ENCODE results near the gene HOXA3.

Gene HOXA3

DNA sequence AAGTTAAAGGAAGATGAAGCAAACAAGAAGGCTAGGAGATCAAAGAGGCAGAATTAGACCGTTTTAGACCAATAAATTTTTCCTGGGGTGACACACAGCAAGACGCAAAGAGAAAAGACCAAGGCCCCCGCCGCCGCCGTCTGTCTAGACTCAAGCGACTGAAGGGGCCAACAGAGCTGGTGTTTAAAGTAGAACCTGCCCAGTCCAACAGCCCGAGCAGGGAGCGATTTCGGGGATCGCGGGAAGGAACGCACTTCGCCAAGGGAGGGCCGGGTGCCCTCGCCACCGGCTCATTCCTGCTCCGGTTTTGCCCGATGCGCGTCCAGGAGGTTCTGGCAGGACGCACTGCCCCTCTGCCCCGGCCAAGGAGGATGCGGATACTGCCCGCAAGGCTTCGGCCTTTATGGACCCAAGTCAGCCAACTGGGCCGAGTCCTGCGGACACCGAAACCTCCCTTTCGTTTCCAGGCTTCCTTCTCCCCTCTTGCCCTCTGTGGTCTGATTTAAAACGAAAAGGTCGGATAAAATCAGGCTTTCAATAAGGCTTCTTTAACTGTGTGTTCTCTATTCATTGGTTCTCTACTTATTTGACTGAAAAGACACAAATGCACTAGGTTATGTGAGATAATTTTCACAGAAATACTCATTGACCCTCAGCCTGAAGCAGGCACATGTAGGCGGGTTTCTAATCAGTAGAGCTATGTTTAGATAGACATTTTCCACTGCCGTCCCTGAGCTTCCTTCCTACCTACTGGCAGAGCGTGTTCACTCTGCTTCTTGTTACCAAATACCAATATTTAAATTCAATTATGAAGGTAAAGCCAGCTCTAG lies 6.3 kb upstream of the HOXA3 start:
- TF ChIP-seq, protein P1, sequence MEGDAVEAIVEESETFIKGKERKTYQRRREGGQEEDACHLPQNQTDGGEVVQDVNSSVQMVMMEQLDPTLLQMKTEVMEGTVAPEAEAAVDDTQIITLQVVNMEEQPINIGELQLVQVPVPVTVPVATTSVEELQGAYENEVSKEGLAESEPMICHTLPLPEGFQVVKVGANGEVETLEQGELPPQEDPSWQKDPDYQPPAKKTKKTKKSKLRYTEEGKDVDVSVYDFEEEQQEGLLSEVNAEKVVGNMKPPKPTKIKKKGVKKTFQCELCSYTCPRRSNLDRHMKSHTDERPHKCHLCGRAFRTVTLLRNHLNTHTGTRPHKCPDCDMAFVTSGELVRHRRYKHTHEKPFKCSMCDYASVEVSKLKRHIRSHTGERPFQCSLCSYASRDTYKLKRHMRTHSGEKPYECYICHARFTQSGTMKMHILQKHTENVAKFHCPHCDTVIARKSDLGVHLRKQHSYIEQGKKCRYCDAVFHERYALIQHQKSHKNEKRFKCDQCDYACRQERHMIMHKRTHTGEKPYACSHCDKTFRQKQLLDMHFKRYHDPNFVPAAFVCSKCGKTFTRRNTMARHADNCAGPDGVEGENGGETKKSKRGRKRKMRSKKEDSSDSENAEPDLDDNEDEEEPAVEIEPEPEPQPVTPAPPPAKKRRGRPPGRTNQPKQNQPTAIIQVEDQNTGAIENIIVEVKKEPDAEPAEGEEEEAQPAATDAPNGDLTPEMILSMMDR (conservative IDR thresholded peaks at IDR 0.05; ENCODE audit: control insufficient read depth, insufficient read depth, low read depth, low read length), result no peak
- DNase-seq (ENCODE audit: low read depth), result peak; percentile 12
- H3K4me3 ChIP-seq (ENCODE audit: control insufficient read depth, low read depth, low read length), result peak overlapping the region; percentile 3

DNA sequence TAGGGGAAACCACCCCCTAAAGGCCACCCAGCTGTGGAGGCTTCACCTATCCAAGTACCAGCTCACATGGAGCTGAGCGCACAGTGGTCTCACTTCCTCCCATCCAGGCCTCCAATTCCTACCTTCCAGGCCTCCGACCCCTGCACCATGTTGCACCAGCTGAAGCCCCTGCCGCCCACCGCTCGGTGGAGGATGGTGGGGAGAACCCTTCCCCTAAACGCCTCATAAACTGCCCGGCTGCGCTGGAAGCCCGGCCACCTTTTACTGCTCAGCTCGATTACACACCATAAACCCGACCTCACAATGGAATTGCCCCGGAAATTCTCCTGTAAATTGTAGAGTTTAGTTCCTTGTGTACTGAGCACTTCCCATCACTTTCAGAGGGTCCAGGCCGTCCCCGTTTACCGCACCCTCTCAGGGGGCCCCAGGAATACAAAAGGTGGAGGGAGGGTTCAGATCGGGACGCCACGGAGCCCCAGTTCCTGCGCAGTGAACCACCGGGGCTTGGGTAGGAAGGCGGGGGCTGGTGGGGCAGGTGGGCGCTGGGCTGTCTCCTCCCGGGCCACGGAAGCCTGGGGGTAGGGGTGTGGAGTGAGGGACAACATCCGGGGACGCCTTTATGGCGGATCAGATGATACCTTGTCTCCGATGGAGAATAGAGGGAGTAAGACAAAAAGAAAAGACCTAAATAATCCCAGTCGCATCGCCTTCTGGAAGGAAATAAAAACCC lies 5.5 kb upstream of the HOXA3 start:
- no peak for DNase-seq (ENCODE audit: low read depth)
- H3K4me3 ChIP-seq (ENCODE audit: control insufficient read depth, low read depth, low read length), result no peak overlapping the region
- TF ChIP-seq, protein P1 (conservative IDR thresholded peaks at IDR 0.05; ENCODE audit: control insufficient read depth, insufficient read depth, low read depth, low read length), result no peak

DNA sequence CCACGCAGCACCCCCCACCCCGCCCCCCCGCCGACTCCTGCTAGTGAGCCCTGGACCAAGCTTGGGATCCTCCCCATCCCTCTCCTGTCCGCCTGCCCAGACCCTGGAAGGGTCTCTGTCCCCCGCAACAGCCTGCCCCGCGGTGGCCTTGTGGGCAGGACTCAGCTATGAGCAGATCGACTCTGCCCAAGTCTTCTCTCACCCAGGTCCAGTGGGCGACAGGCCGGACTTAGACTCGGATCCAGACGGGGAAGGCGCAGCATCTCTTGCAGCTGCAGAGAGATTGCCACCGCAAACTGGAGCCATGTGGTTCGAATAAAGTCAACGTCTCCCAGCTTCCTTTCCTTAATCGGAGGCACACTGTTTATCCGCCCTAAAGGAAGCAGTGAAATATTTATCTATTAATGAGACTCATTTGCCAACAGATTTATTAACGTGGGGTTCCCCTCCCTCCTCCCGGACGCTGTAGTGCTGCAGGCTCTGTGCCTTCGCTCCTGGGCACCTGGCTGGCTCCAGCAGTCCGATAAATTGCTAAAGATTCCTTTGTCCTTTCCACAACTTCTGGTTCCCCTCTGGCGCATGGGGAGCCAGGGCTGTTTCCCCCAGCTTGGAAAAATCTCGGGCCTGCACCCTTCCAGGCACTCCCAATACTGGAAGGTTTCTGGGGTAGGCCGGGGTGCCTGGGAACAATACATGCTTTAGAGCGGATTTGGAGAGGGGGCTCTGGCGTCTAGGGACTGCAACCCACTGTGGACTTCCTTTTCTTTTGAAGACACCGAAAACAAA lies 4.7 kb upstream of the HOXA3 start:
- peak; percentile 63 for DNase-seq (ENCODE audit: low read depth)
- peak overlapping the region; percentile 69 for H3K4me3 ChIP-seq (ENCODE audit: control insufficient read depth, low read depth, low read length)
- TF ChIP-seq, protein P1 (conservative IDR thresholded peaks at IDR 0.05; ENCODE audit: control insufficient read depth, insufficient read depth, low read depth, low read length), result no peak

DNA sequence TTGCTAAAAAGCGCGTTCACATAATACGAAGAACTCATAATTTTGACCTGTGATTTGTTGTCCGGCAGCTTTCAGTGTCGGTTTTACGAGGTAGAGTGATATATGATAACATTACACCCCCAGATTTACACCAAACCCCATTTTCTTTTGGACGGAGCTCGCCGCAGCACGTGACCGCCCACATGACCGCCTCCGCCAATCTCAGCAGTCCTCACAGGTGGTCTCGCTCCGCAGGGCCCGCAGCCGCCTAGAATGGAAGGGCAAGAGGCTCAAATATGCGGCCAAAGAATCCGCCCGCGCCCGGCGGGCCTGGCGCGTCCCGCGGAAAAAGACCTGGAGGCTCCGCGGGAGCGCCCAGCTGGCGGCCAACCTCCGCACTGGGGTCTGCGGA lies 4.1 kb upstream of the HOXA3 start, which contains the start of gene HOXA7:
Gene HOXA7, minus strand, starts transcription at position 168 of the 391 bp plus-strand sequence. Its CDS starts 130 bp downstream, at position 38.
- TF ChIP-seq, protein P1 (conservative IDR thresholded peaks at IDR 0.05; ENCODE audit: control insufficient read depth, insufficient read depth, low read depth, low read length), result no peak
- peak; percentile 75 for DNase-seq (ENCODE audit: low read depth)
- H3K4me3 ChIP-seq (ENCODE audit: control insufficient read depth, low read depth, low read length), result peak within 1 kb of the TSS; percentile 69

DNA sequence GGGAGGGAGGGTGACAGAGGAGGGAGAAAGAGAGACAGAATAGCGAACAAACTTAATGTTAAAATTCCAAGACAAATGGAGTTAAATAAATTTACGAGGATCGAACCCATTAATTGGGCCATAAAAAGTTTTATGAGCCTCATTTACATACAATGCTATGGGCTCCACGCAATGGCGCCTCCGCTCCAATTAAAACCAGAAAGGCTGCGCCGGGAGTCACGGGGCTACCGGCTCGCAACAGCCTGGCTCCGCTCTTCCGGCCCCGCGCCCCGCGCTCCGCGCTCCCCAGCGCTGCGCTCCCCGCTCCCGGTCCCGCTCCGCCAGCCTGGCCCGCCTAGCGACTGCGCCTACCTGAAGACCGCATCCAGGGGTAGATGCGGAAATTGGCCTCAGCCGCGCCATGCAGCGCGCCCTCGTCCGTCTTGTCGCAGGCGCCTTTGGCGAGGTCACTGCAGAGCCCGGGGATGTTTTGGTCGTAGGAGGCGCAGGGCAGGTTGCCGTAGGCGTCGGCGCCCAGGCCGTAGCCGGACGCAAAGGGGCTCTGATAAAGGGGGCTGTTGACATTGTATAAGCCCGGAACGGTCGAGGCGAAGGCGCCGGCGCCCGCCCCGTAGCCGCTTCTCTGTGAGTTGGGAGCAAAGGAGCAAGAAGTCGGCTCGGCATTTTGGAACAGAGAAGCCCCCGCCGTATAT lies 3.6 kb upstream of the HOXA3 start:
- TF ChIP-seq, protein P1 (conservative IDR thresholded peaks at IDR 0.05; ENCODE audit: control insufficient read depth, insufficient read depth, low read depth, low read length), result no peak
- peak; percentile 29 for DNase-seq (ENCODE audit: low read depth)
- peak overlapping the region; percentile 69 for H3K4me3 ChIP-seq (ENCODE audit: control insufficient read depth, low read depth, low read length)
